Measurements from ENCODE around the gene HOXD12.

The HOXD12 gene

DNA sequence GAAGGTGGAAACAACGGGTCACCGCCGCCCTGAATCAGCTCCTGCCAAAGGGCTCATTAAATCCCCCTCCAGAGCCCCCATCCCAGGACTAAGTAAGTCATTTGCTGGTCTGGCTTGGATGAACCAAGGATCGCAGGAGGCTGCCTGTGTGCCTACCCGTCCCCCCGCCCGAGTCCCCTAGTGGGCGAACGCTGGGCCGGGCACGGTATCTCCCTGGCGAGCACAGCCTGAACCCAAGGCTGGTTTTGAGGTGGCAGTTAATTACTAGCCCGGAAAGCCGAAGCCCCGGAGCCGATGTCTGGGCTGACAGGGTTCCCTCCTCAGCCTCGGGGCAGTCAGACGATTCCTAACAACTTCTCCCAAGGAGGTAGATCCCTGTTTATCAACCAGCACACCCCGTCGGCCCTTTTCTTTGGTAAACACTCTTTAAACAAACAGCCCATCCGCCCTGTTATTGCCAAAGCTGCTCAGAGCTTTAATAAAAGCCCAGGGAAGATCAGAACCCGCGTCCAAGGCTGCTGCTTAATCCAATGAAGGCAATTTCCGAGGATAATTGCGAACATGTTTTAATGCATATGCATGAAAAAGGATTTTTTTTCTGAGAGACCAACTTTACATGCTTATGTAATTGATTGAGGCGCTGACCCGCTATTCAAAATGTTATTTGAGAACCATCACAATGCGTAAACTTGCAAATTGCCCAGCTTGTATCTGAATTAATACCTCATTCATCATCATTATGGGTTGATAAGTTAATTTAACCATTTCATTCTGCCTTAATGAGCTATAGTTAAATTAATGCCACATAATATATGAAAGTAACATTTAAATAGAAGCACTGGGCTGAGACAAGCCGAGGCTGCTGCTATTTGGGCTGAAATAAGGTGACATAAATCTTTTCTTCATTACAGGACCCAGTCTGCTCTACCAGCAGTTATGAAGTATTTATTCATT is 26.4 kb upstream of the HOXD12 start:
- Histone ChIP-seq H3K9me3 (ENCODE audit: control insufficient read depth in 2 of 2, low read length in 2 of 2) (peaks cover 0 to 3% of the 10 kb centered on the region in 2 donors), H3K27me3 (ENCODE audit: control insufficient read depth in 1 of 2, insufficient read depth in 2 of 2, low read length in 2 of 2) (peaks cover 79 to 96% of the 10 kb centered on the region in 2 donors), H3K4me3 (ENCODE audit: low read length in 2 of 2) (no peak overlapping the region), H3K4me1 (ENCODE audit: control insufficient read depth, insufficient read depth, low read length) (peaks cover 5% of the 10 kb centered on the region), H3K9ac (ENCODE audit: low read length in 2 of 2) (no peak overlapping the region), H3K27ac (ENCODE audit: low read length) (no peak overlapping the region), H3K36me3 (ENCODE audit: control insufficient read depth in 2 of 2, insufficient read depth in 2 of 2, low read length in 2 of 2) (no peaks in the 10 kb centered on the region)

DNA sequence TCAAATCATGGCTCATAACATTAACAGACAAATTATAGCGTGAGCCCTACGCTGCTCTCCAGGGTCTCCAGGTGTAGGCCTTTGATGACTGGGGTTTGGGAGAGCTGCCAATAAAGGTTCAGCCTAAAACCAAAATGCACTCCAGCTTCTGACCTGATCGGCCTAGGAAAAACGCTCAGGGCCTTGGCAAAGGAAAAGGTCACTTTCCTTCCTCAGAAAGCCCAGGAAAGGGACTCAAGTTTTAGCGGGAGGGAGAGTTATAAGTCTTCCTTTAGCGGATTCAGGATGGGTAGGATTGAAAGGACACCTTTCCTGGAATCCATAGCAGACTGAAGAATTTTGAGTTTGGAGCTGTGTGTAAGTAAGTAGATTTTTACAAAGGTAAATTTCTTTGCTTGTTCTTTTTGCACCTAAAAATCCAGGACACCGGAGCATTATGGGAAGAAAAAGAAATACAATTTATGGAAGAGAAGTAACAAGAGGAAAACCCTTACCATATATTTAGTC is 24.6 kb upstream of the HOXD12 start:
- Histone ChIP-seq H3K27ac (ENCODE audit: low read length) (no peak overlapping the region), H3K9me3 (ENCODE audit: control insufficient read depth in 2 of 2, low read length in 2 of 2) (peaks cover 0 to 7% of the 10 kb centered on the region in 2 donors), H3K36me3 (ENCODE audit: control insufficient read depth in 2 of 2, insufficient read depth in 2 of 2, low read length in 2 of 2) (no peaks in the 10 kb centered on the region), H3K27me3 (ENCODE audit: control insufficient read depth in 1 of 2, insufficient read depth in 2 of 2, low read length in 2 of 2) (peaks cover 75 to 96% of the 10 kb centered on the region in 2 donors), H3K4me1 (ENCODE audit: control insufficient read depth, insufficient read depth, low read length) (peaks cover 9% of the 10 kb centered on the region), H3K4me3 (ENCODE audit: low read length in 2 of 2) (no peak overlapping the region), H3K9ac (ENCODE audit: low read length in 2 of 2) (no peak overlapping the region)

DNA sequence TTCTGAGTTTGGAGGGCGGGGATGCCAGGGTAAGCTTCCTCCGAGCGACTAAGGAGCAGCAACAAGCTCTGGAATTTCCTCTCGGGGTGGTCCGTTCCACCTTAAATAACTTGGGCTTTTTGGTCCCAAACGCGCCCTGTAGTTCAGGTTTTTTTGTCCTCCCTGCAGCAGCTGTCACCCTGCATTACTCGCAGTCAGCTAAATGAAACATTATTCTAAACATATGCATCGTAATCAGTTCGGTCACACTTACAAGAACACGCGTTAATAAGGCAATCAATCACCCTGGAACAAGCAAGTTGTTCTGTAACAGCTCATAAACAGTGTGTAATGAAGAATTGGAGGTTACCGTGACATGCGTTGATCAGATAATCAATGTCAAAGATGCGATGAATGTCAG is 24.1 kb upstream of the HOXD12 start:
- Histone ChIP-seq H3K4me1 (ENCODE audit: control insufficient read depth, insufficient read depth, low read length) (peaks cover 13% of the 10 kb centered on the region), H3K27me3 (ENCODE audit: control insufficient read depth in 1 of 2, insufficient read depth in 2 of 2, low read length in 2 of 2) (peaks cover 70 to 95% of the 10 kb centered on the region in 2 donors), H3K9ac (ENCODE audit: low read length in 2 of 2) (no peak overlapping the region), H3K36me3 (ENCODE audit: control insufficient read depth in 2 of 2, insufficient read depth in 2 of 2, low read length in 2 of 2) (no peaks in the 10 kb centered on the region), H3K4me3 (ENCODE audit: low read length in 2 of 2) (no peak overlapping the region), H3K27ac (ENCODE audit: low read length) (no peak overlapping the region), H3K9me3 (ENCODE audit: control insufficient read depth in 2 of 2, low read length in 2 of 2) (peaks cover 0 to 7% of the 10 kb centered on the region in 2 donors)

DNA sequence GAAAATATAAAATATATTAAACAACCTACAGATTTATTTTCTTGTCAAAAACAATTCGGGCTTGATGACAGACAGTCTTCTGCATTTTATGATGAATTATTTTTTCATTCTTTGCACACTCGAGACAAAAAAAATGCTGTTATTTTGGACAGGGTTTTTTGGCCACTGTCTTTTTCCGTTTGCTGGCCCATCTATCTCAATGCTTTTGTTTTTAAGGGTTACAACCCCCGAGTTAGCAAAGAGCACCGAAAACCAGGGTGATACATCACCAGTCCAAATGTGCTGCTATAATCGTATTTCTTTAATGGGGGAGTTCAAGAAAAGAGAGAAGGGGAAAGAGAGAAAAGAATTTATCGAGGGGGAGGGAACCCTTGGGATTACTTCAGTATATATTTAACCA is 23.5 kb upstream of the HOXD12 start:
- peaks cover 70 to 95% of the 10 kb centered on the region in 2 donors for H3K27me3 ChIP-seq (ENCODE audit: control insufficient read depth in 1 of 2, insufficient read depth in 2 of 2, low read length in 2 of 2)
- peaks cover 0 to 9% of the 10 kb centered on the region in 2 donors for H3K9me3 ChIP-seq (ENCODE audit: control insufficient read depth in 2 of 2, low read length in 2 of 2)
- no peak overlapping the region for H3K9ac ChIP-seq (ENCODE audit: low read length in 2 of 2)
- H3K4me1 ChIP-seq (ENCODE audit: control insufficient read depth, insufficient read depth, low read length): peaks cover 14% of the 10 kb centered on the region
- H3K27ac ChIP-seq (ENCODE audit: low read length): no peak overlapping the region
- H3K36me3 ChIP-seq (ENCODE audit: control insufficient read depth in 2 of 2, insufficient read depth in 2 of 2, low read length in 2 of 2): no peaks in the 10 kb centered on the region
- no peak overlapping the region for H3K4me3 ChIP-seq (ENCODE audit: low read length in 2 of 2)

DNA sequence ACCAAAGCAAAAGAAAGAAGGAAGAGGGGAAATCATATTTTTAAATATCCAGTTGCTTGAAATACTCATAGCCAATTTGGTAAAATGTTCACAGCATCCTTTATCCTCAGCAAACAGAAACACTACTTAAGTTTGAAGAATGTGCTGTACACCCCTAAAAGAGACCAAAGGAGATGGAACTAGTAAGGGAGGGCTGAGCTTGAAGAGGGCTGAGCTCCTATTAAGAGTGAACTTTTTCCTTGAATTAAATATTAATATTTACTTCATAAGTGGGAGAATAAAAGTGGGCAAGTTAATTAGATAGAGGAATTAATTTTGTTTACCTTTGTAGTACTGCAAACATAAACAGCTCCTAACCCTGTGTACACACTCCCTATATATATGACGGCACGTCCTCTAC is 22.8 kb upstream of the HOXD12 start:
- Histone ChIP-seq H3K27me3 (ENCODE audit: control insufficient read depth in 1 of 2, insufficient read depth in 2 of 2, low read length in 2 of 2) (peaks cover 70 to 95% of the 10 kb centered on the region in 2 donors), H3K9me3 (ENCODE audit: control insufficient read depth in 2 of 2, low read length in 2 of 2) (peaks cover 0 to 13% of the 10 kb centered on the region in 2 donors), H3K27ac (ENCODE audit: low read length) (no peak overlapping the region), H3K4me3 (ENCODE audit: low read length in 2 of 2) (no peak overlapping the region), H3K36me3 (ENCODE audit: control insufficient read depth in 2 of 2, insufficient read depth in 2 of 2, low read length in 2 of 2) (no peaks in the 10 kb centered on the region), H3K4me1 (ENCODE audit: control insufficient read depth, insufficient read depth, low read length) (peaks cover 14% of the 10 kb centered on the region), H3K9ac (ENCODE audit: low read length in 2 of 2) (no peak overlapping the region)

DNA sequence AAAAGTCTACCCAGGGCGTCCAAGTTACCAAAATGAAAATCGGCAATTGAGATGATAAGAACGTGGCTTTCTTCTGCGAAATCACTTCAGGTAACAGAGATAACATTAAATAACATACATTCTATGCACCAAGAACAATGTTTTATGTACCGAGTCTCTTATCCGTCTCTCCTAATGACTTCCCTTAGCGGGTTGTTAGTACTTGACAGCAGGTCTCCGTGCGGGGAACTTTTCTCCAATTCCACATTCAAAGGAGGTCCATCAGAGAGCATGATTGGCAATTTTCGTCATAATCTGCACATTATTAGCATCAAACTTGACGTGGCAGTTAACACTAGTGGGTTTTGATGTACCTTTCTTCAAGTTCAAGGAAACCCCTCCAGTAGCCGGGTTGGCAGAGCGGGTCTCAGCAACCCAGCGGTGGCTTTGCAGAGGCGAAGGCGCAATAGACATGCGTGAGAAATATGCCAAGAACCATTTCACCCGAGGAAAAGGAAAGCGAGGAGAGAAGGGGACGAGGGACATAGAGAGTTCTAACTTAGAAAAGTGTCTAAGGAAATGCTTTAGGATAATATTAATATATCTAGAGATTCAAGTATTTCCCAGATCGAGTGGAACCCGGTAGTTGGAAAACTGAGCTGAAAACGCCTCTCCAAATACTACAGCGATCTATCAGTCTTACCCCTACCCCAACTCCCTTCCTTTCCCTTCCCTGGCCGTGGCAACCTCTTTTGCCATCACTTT is 20.9 kb upstream of the HOXD12 start:
- Histone ChIP-seq H3K36me3 (ENCODE audit: control insufficient read depth in 2 of 2, insufficient read depth in 2 of 2, low read length in 2 of 2) (no peaks in the 10 kb centered on the region), H3K4me1 (ENCODE audit: control insufficient read depth, insufficient read depth, low read length) (peaks cover 23% of the 10 kb centered on the region), H3K9me3 (ENCODE audit: control insufficient read depth in 2 of 2, low read length in 2 of 2) (peaks cover 0 to 11% of the 10 kb centered on the region in 2 donors), H3K4me3 (ENCODE audit: low read length in 2 of 2) (no peak overlapping the region), H3K27ac (ENCODE audit: low read length) (no peak overlapping the region), H3K27me3 (ENCODE audit: control insufficient read depth in 1 of 2, insufficient read depth in 2 of 2, low read length in 2 of 2) (peaks cover 74 to 95% of the 10 kb centered on the region in 2 donors), H3K9ac (ENCODE audit: low read length in 2 of 2) (no peak overlapping the region)

DNA sequence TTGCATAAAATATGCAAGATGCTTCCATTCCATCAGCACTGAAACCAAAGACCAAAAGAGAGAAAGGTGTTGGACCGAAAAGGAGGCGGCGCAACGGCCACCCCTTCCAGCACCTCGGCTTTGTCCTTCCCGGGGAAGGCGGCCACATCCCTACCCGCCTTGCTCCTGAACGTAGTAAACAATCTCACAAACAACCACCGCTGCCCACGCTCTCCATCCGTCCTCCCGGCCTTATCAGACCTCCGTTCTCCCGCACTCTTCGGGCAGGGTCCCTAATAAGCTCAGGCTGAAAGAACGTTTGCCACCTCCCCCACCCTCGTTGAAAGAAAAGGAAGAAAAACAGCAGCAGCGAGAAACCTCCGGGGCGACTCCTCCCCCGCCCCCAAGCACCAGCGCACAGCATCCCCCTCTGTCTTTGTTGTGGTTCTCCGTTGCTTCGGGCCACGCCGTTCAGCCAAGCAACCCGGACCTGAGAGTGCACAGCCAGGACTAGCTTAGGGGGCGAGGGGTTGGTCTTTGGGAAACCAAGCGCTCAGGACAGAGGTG is 20.2 kb upstream of the HOXD12 start:
- H3K27me3 ChIP-seq (ENCODE audit: control insufficient read depth in 1 of 2, insufficient read depth in 2 of 2, low read length in 2 of 2): peaks cover 75 to 95% of the 10 kb centered on the region in 2 donors
- no peak overlapping the region for H3K9ac ChIP-seq (ENCODE audit: low read length in 2 of 2)
- no peaks in the 10 kb centered on the region for H3K36me3 ChIP-seq (ENCODE audit: control insufficient read depth in 2 of 2, insufficient read depth in 2 of 2, low read length in 2 of 2)
- peaks cover 0 to 11% of the 10 kb centered on the region in 2 donors for H3K9me3 ChIP-seq (ENCODE audit: control insufficient read depth in 2 of 2, low read length in 2 of 2)
- H3K27ac ChIP-seq (ENCODE audit: low read length): no peak overlapping the region
- H3K4me3 ChIP-seq (ENCODE audit: low read length in 2 of 2): peak overlapping the region in 1 of 2 donors; percentile 29
- peaks cover 23% of the 10 kb centered on the region for H3K4me1 ChIP-seq (ENCODE audit: control insufficient read depth, insufficient read depth, low read length)

DNA sequence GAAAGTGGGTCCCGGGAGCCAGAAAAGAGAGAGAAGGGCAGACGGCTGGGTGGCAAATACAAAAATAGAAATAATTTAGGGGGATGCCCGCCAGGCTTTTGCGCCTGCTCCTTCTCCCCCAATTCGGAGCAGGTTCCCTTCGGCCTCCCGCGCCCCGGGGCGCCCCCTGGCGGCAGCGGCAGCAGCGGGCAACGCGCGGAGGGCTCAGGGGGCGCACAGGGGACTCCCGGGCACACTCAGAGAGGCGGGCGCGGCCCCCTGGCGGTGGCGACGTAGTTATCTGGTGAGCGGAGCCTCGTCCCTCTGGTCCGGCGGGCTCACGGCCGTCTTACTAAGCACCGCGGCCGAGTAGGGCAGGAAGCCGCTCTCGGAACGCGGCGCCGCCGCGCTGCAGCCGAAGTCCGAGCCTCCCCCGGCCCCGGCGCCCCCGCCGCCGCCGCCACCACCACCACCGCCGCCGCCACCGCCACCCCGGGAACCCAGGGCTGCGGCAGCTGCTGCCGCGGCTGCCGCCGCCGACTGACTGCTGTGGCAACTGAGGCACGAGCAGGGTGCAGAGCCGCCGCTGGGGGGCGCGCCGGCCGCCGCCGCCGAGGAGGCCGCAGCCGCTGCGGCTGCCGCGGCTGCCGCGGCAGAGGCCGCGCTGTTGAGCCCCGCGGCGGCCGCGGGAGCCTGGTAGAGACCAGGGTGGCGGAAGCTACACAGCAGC is 19.6 kb upstream of the HOXD12 start:
- peaks cover 0 to 11% of the 10 kb centered on the region in 2 donors for H3K9me3 ChIP-seq (ENCODE audit: control insufficient read depth in 2 of 2, low read length in 2 of 2)
- peaks cover 25% of the 10 kb centered on the region for H3K4me1 ChIP-seq (ENCODE audit: control insufficient read depth, insufficient read depth, low read length)
- H3K4me3 ChIP-seq (ENCODE audit: low read length in 2 of 2): peak overlapping the region in 1 of 2 donors; percentile 29
- H3K27me3 ChIP-seq (ENCODE audit: control insufficient read depth in 1 of 2, insufficient read depth in 2 of 2, low read length in 2 of 2): peaks cover 75 to 95% of the 10 kb centered on the region in 2 donors
- no peak overlapping the region for H3K27ac ChIP-seq (ENCODE audit: low read length)
- H3K36me3 ChIP-seq (ENCODE audit: control insufficient read depth in 2 of 2, insufficient read depth in 2 of 2, low read length in 2 of 2): no peaks in the 10 kb centered on the region
- H3K9ac ChIP-seq (ENCODE audit: low read length in 2 of 2): no peak overlapping the region

DNA sequence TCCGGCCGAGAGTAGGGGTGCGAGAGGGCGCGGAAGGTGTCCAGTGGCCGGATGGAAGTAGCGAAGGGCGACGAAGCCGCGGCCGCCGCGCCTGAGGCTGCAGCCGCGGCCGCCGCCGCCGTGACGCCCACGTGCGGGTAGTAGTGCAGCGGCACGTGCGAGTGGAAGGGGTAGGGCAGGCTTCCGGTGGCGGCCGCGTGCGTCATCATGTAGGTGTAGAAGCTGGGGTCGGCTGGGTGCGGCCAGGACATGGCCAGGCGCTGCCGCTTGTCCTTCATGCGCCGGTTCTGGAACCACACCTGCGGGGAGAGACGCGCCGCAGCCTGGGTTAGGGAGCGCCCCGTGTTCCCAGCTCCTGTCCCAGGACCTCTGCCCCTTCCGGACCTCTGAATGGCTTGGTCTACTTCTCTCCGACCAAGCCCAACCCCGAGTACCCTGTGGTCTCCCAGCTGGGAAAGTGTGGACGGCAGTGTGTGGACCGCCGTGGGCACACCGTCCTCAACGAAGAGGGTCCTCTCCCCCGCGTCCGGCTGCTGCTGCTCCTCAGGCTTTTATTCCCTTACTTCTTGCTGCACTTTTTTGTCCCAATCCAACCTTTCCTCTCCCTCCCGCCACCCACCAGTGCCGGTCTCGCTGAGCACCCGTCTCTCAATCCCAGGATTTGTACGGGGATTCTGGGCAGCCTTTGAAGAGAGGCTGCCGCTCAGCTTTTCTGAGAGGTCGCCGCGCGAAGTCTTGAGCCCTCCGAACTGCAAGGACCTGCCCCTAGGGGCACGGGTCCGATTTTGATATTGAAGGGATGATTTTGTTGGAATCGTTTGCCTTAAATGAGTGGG is 18.8 kb upstream of the HOXD12 start:
- Histone ChIP-seq H3K4me1 (ENCODE audit: control insufficient read depth, insufficient read depth, low read length) (peaks cover 28% of the 10 kb centered on the region), H3K4me3 (ENCODE audit: low read length in 2 of 2) (no peak overlapping the region), H3K9me3 (ENCODE audit: control insufficient read depth in 2 of 2, low read length in 2 of 2) (peaks cover 0 to 11% of the 10 kb centered on the region in 2 donors), H3K9ac (ENCODE audit: low read length in 2 of 2) (no peak overlapping the region), H3K27me3 (ENCODE audit: control insufficient read depth in 1 of 2, insufficient read depth in 2 of 2, low read length in 2 of 2) (peaks cover 75 to 95% of the 10 kb centered on the region in 2 donors), H3K36me3 (ENCODE audit: control insufficient read depth in 2 of 2, insufficient read depth in 2 of 2, low read length in 2 of 2) (no peaks in the 10 kb centered on the region), H3K27ac (ENCODE audit: low read length) (no peak overlapping the region)
